NCI-H2196 treated with DMSO at 0.1 percent for 48 hours (cell line): ENCODE measurements around the gene PTK6.
"Not testable (repeated sequence)": the region's sequence is repeated elsewhere in the genome, so short reads cannot be mapped to it uniquely, and the experiment has no call there.

Source experiments
- DNase-seq: peaks from one replicate; lab custom pipeline; 2025; ENCODE audit not compliant: unreplicated experiment; lab: John Stamatoyannopoulos, UW

PTK6 gene

DNA sequence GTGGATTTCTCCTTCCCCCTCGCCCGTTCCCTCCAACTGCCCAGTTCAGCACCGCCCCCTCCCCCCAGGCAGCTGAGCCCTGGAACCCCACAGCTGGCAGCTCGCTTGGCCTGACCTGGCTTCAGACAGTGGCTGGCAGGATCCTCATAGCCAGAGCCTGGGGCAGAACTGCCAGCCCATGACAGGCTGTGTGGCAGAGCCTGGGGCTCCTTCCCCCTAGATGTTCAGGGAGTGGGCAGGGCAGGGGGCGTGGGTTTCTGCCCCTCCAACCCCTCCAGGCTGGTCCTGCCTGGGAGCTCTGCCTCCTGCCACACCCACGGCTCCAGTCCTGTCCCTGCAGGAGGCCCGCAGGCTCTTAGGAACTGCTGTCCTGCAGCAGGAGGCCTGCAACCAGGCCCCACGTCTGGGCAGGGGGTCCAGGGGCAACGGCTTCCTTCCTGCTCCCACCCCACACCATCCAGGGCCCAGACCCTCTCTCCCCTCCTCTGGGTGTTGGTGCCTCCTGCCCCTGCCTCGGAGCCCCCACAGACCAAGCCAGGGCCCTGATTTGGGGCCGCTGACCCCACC is 55.1 kb downstream of the PTK6 start:
- no peak for DNase-seq

GRCh38 chr20:63481503-63481902 is 55.7 kb downstream of the PTK6 start:
- no peak for DNase-seq

DNA sequence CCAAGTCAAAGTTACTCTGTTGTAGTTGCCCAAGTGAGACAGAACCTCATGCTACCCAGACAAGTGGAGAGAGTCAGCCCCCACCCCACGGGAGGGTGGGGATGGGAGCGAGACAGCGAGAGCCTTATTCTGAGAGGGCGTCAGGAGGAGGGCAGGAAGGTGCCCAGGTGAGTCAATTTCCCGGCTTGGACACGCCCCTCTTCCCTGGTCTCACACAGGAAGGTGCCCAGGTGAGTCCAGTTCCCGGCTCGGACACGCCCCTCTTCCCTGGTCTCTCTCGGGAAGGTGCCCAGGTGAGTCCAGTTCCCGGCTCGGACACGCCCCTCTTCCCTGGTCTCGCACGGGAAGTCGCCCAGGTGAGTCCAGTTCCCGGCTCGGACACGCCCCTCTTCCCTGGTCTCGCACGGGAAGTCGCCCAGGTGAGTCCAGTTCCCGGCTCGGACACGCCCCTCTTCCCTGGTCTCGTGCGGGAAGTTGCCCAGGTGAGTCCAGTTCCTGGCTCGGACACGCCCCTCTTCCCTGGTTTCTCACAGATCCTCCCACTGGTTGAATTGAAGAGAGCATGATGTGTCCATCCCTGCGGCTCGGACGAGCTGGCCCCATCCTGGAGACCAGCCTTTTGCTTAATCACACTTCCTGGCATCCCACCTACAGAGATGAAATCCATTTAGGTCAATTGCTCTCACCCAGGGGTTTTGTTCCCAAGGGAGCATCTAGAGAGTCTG is 57.3 kb downstream of the PTK6 start:
- not testable (repeated sequence) for DNase-seq

DNA sequence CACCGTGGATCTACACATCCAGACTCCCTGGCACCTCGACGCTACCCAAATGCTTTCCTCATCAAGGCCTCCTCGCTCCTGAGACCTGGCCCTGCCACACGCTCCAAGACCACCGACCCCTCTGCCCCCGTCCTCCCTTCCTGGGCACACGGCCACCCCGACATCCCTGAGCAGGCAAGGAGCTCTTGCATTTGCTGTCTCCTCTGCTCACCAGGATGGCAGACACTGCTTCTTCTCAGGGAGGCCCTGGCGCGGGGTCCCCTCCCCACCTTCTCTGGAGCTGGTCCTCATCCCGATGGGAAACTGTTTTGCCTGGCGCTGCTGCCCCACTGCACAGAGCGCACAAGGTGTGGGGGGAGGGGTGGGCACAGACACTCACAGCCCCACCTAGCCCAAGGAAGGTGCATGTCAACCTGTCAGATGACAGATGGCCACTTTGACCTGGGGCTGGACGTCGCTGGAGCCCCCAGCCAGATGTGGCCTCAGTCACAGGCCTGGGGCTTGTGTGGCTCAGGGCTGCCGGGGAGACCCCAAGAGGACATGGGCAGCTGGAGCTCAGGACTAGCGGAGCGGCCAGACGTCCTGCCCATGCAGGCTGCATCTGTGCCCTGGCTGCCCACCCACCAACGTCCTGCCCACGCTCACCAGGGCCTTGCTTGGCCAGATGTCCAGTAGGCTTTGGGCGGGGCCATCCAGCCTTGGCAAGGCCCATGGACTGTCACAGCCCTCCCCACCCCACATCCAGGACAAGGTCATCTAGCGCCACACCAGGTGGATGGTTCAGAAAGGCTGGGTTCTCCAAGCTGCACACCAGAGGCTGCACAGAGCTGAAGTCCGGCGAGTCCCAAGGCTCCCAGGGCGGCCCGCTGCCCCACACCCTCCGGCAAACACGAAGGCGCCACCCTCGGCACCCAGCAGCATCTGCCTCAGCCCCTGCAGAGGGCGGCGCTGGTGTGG is 58.6 kb downstream of the PTK6 start:
- no peak for DNase-seq
